Stimulated activated CD4-positive, alpha-beta T cell treated with anti-CD3 and anti-CD28 coated beads, Interleukin-15, amount 100 ng/mL, for 24 hours (primary cell): Measurements from ENCODE around the gene RAB19.
A peak's percentile ranks its signal among the peaks of the same experiment; 100 is the strongest.
"Not testable (repeated sequence)": the region's sequence is repeated elsewhere in the genome, so short reads cannot be mapped to it uniquely, and the experiment has no call there.

Experiments
- DNase-seq: peaks from one replicate; pipeline ENCODE4 v3.0.0-alpha.2; 2020

Gene RAB19

DNA sequence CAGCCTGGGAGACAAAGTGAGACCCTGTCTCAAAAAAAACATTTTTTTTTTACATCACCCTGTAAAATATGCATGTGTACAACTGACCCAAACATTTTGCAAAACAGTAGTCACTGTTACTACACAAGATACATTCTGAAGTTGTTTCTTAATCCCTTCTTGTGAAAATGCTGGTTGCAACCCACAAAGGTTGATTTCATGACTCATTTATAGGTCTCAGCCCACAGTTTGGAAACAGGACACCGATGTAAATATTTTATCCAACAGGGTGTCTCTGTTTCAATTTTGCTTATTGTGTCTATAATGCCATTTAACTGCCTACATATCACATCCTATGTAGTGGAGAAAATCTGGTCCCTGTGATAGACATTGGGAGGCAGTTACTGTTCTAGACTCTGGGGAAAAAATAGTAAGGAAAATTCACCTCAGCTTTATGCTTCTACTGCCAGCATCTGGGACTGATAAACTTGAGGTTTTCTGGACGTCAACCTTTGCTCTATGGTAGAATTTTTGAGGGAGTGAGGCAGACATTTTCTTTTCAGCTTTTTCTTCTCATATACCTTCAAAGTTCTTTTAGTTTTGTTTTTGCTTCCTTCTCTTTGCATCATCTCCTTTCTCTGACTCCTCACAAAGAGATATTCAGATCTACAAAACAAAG is 1.6 kb upstream of the RAB19 start:
- DNase-seq, result no peak

DNA sequence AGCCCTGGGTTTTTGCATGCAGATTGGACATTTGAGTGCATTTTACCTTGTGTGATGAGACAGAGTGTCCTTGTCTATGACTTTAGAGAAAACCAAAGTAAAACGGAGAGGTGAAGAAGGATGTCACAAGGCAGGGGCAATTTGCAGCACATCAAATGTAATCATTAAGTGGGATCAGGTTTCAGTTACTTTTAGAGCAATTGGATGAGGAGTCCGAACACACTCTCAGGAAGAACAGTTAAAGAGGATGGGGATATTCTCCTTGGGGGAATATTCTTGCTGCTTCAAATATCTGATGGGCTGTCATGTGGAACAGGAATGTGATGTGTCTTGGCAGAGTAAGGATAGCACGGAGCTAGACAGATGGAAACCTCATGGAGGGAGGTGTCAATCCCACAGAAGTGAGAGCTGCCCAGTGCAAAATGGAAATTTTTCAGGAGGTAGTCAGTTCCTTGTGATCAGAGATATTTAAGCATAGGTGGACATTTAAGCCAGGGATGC is 757 bp downstream of the RAB19 start:
- no peak for DNase-seq

DNA sequence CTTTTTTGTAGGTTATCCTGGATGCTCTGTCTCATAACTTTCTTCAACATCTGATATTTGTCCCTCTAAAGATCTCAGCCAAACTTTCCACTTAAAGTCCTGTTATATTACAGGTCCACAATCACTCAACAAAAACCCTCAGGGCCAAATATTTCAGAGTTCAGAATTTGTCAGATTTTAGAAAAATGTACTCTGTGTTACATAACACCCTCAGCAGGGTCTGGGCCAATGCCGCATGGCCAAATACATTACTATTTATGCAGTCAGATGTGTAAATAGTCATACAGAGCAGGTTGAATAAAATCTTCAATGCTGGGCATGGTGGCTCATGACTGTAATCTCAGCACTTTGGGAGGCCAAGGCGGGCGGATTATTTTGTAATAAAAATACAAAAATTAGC is 11.5 kb downstream of the RAB19 start:
- DNase-seq, result no peak

DNA sequence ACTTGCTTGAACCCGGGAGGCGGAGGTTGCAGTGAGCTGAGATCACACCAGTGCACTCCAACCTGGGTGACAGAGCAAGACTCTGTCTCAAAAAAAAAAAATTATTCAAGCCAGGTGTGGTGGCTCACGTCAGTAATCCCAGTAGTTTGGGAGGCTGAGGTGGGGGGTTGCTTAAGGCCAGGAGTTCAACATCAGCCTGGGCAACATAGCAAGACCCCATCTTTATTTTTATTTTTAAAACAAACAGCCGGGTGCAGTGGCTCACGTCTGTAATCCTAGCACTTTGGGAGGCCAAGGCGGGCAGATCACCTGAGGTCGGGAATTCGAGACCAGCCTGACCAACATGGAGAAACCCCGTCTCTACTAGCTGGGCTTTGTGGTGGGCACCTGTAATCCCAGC is 12.0 kb downstream of the RAB19 start:
- DNase-seq, result not testable (repeated sequence)

DNA sequence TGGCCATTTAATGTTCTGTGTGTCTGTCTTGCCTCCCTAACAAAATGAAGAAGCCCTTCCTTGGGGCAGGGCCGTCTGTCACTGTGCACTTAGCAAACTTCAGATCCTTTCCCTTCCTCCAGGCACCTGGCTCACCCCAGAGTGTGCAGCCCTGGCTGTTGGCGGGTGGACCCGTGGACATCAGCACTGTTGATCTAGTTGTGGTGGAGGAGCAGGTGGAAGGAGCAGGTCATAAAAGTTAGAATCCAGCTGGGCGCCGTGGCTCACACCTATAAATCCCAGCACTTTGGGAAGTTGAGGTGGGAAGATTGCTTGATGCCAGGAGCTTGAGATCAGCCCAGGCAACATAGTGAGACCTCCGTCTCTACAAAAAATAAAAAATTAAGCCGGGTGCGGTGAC is 12.7 kb downstream of the RAB19 start:
- DNase-seq, result no peak

DNA sequence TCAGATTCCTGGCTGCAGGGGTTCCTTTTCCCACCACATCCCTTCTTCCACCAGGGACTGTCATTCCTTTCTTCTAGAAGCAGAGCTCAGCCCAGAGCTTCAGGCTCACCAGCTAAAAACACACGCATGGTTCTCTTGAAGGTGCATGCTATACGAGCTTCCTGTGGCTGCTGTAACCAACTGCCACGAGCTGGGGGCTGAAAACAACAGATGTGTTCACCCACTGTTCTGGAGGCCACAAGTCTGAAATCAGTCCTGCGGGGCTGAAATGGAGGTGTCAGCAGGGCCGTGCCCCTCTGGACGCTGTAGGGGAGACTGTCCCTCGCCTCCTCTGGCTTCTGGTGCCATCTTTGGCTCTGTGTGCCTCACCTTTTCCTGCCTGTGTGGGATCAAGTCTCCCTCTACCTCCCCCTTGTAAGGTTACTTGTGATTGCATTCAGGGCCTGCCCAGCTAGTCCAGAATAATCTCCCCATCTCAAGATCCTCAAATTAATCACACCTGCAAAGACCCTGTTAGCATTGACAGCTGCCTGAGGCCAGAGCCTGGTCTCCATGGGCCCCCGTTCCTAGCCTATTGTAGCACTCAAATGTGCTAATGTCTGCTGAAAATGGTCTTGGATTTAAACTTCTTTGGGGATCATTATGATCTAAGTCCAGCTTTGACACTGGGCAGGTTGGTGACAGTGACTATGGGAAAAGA is 13.7 kb downstream of the RAB19 start:
- DNase-seq, result no peak

DNA sequence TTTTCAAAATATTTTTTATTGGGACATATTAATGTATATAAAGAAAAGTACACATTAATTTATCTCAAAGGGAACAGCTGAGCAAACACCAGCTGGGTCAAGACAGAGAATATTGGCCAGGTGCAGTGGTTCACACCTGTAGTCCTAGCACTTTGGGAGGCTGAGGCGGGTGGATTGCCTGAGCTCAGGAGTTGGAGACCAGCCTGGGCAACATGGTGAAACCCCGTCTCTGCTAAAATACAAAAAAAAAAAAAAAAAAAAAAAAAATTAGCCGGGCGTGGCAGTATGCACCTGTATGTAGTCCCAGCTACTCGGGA is 14.3 kb downstream of the RAB19 start:
- not testable (repeated sequence) for DNase-seq

DNA sequence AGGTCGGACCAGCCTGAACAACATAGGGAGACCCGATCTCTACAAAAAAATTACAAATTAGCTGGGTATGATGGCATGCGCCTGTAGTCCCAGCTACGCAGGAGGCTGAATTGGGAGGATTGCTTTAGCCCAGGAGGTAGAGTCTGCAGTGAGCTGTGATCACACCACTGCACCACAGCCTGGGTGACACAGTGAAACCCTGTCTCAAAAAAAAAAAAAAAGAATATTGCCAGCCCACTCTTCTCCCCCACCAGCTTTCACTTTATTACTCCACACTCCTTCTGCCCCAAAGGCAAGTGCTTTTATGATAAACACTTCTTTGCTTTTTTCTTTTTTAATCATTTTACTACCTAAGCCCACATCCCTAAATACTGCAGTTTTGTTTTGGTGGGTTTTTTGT is 14.8 kb downstream of the RAB19 start:
- DNase-seq, result no peak

DNA sequence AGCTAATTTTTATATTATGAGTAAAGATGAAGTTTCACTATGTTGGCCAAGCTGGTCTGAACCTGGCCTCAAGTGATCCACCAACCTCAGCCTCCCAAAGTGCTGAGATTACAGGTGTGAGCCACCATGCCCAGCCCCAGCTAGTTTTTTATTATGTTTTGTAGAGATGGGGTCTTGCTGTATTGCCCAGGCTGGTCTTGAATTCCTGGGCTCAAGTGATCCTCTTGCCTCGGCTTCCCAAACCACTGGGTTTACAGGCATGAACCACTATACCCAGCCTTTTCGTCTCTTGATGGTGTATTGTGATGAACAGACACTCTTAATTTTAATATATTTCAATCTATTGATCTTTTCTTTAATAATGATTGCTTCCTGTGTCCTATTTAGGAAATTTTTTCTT is 17.7 kb downstream of the RAB19 start:
- DNase-seq, result no peak

DNA sequence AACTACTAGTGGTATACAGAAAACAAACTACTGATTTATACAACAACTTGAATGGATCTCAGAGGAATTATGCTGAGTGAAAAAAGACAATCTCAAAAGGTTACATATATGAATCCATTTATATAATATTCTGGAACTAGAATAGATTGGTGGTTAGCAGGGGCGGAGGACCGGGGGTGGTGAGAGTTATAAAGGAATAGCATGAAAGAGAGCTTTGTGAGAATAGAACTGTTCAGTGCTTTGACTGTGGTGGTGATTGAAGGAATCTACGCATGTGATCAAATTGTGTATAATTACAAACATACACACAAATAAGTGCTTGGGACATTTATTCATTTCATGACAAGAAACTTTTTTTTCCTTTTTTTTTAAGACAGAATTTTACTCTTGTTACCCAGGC is 19.6 kb downstream of the RAB19 start:
- DNase-seq, result no peak

DNA sequence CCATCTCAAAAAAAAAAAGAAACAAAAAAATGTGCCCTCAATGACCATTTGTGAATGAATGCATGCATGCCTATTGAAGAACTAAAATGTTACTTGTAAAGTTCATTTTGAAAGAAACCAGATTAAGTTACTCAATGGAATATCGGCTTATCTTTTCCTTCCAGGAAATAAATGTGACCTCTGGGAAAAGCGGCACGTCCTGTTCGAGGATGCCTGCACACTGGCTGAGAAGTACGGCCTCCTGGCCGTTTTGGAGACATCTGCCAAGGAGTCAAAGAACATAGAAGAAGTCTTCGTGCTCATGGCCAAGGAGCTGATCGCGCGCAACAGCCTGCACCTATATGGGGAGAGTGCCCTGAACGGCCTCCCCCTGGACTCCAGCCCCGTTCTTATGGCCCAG is 21.9 kb downstream of the RAB19 start:
- no peak for DNase-seq

DNA sequence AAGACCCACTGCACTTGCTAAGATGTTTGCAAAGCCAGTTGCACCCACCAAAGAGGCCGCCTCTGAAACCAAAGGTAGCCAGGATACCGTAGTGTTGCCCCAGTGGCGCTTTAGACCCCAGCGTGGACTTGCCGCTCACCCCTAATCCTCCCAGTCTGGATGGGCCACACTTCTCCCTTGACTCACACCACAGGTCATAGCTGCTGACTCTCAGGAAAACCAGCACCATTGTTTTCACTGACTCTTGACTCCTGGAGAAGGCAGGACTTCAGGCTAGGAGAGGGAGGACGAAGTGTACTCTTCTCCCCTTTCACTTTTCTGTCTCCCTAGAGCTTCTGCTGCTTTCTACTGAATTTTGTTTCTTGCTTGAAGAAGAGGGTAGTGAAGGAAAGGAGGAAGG is 22.3 kb downstream of the RAB19 start:
- no peak for DNase-seq

DNA sequence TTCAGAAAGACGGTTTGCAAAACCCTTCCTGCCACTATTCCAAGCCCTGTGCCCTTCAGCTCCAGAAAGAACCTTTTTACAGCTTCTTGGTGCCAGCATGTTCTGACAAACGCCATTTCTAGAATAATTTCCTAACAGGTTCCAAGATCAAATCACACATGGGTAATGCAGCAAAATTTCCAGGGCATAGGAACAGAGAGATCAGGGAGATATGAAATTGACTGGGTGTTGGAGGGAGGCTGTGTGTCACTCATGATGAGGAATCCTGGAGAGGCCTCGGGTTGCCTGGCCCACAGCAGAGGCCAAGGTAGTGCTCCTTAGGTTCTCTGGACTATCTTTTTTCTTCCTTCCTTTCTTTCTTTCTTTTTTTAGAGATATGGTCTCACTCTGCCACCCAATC is 29.5 kb downstream of the RAB19 start:
- no peak for DNase-seq

DNA sequence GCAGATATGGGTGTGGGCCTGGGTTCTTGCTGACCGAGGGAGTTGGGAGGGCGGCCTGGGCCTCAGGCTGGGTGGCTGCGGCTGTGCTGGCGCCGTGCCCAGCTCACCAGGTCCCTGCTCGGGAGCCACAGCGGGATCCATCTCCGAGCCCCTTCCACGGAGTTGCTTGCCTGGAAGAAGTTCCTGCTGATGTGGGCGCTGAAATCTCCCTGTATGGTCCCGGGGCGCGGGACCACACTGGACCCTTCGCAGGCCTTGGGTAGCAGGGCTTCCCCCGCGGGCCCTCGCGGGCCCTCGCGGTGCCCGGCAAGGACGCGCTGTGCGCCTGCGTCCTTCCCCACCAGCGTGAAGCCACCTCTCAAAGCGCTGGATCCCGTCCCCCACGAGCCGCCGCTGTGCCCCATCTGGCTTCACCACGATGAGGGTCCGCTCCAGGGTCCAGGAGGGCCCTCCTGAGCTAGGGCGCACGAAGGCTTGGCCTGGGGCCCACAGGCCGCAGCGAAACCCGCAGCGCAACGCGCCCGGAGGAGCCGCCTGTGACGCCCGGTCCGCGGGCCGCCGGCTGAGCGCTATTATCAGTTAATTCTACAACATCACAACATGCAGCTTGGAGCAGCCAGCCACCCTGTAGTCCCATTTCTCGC is 31.5 kb downstream of the RAB19 start:
- DNase-seq, result no peak

DNA sequence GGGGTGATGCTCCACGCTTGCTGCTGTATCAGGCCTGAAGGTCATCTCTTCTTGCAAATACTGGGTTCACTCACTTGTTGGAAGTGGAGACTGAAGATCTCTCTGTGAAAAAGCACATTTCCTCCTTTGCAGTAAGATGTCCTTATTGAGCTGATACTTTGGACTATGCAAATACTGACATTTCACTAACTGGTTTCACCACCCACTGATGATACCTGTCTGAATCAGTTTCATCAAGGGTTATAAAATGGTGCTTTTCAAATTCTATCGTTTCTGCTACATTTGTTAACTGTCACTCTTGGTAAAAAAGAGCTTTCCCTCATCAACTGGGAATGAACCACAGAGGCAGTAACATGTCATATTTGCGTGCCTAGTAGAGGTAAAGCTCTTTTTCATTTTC is 35.5 kb downstream of the RAB19 start:
- no peak for DNase-seq

DNA sequence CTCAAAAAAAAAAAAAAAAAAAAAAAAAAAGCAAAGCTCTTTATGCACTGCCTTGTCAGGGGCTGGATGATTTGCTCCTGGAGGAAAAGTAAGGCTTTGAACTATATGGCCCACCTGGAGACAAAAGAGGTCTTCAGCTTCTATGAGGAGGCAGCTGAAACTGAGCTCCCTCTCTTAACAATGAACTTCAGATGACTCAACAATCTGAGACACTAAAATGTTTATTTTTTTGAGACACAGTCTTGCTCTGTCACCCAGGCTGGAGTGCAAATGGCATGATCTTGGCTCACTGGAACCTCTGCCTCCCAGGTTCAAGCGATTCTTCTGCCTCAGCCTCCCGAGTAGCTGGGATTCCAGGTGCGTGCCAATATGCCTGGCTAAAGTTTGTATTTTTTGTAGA is 36.7 kb downstream of the RAB19 start:
- no peak for DNase-seq

DNA sequence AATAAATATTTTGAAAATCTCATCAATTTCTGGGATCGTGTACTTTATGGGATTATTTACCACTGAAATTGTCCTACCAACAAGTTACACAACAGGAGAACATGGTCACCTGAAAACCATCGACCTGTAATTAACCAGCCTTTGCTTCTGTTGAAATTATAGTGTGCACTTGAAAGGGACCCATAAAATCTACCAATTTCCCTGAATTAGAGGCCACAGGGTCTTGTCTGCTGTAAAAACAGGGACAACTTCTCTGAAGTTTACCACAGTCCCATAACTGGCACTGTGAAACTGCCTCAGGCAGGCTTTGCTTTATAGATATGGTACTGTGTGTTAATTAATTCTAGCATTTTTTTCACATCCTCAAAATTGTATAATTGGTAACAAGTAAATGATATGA is 37.7 kb downstream of the RAB19 start:
- no peak for DNase-seq

DNA sequence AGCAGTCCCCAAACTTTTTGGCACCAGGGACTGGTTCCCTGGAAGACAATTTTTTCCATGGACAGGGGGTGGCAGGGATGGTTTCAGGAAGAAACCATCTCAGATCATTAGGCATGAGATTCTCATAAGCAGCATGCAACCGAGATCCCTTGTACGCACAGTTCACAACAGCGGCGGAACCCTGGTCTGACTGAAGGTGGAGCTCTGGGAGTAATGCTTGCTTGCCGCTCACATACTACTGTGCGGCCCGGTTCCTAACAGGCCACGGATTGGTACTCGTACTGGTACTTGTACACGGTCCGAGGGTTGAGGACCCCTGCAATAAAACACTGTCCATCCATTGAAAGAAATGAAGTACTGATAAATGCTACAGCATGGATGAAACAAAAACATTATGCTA is 42.6 kb downstream of the RAB19 start:
- DNase-seq, result no peak

DNA sequence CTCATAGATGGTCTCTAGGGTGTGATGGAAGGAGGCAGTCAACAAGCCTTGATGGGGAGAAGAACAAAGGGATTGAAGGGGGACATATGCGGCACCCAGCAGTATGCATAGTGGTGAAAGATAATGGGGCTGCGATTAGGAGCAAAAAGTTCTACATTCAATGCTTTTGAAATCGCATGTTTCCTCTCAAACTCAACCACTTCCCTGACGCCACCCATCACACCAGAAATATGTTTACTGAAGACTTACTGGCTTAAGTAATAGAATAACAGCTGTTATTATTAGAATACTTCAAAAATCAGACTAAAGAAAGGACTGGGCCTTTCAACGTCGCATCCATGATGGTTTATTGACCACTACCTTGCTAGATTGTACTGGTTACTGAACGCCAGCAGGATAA is 44.0 kb downstream of the RAB19 start:
- DNase-seq, result no peak

DNA sequence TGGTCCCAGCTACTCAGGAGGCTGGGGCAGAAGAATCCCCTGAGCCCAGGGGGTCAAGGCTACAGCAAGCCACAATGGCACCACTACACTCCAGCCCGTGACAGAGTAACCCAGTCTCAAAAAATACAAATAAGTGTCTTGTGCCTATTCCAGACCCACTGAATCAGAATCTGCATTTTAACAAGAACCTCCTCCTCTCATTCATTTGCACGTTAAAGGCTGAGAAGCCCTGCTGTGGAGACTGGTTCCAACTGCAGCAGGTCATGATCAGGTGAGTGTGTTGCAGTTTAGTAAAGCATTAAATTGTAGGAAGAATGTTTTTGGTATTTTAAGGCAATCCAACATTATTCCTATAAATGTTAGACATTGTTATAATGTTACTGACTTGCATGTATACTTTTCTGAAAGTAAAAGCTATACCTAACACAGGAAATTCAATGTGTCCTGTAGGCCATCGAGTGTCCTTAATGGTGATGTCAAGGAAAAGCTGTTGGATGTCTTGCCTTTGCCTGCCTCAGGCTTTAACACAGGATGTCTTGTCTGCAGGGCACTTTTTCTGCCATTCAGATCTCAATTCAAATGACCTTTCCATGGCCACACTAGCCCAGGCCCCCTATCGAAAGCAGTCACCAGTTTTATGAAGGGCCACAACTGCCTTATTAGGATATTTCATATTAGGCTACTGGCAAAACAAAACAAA is 45.1 kb downstream of the RAB19 start:
- no peak for DNase-seq

DNA sequence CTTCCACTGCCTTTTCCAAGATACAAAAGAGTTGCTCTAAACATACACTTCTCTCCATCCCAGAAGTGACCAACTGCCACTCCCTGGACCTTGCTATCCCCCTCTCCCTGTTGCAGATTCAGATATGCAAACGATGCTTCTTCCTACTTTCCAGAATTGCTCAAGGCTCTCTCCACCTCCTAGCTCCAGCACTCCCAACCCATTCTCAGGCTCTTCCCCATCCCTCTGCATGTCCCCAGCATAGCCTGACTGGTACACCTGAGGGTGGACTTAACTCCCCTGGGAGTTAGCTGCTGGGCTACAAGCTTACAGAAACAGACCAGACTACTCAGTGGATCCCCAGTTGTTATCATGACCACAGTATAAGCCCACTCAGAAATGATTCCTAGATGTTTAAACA is 47.9 kb downstream of the RAB19 start:
- no peak for DNase-seq

DNA sequence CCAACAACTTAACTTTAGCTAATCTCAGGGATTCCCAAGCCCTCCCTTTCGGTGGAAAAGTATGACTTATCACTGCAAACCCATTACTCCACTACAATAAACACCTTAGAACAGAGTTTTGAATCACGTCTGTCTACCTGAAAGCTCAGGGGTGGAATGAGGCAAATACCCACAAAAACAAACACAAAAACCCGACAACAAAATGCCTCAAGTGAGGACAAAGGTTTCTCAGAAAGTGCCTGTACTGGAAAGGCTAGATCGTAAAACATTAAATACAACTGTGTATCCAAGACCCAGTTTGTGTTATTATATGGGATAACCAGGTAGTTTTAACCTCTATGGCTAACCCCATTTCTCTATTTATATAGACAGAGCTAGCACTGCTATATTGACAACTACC is 49.4 kb downstream of the RAB19 start:
- no peak for DNase-seq

DNA sequence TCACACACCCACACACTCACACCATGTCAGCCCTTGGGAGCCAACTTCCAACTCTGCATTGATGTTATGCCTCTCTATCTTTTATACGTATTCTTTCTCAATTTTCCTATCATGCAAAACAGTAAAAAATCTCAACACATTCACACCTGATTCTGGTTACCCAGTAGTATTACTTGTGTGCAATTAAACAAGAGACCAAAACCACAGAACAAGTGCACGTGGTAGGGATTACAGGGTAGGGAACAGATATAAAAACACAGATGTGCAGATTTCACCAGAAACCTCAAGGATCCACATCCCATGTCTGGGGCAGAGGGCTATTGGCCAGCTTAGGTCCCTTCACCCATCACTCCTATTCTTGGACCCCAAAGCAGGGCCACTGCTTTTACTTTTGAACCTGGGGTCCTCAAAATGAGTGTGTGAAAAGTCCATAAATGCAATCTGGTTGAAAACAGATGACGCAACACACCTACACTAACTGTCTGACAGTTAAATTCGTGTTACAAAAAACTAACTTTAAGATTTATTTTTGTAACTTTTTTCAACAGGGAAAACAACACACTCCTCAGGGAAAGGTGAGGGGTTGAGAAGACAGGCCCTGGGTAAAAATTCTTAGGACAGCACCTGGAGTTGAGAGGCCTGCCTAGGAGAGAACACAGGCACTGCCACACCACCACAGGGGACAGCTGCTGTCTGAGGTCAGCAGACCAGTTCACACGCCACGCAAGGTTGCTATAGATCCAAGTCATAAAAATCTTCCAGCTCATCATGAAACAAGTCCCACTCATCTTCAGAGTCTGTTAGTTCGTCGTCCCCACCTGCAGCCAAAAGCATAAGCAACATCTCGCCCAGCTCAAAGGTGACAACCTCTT is 50.2 kb downstream of the RAB19 start:
- peak; percentile 30 for DNase-seq
